Activated T-helper 17 cell treated with anti-CD3 and anti-CD28 coated beads, Interleukin-2, amount 50 U/mL, for 72 hours (primary cell): ENCODE data around the gene GPR42. TPM values are rescaled to one million over a fixed set of nuclear protein-coding genes. Genes with fewer than 3 reads are reported as not detected.

ENCODE experiments used
- ATAC-seq: fragments of 150-1000 bp; cut with Tn5 transposase; replicated peaks from 2 replicates; pipeline ENCODE4 v1.10.0; 2021; ENCODE audit warnings: mild to moderate bottlenecking, moderate library complexity
- H3K27ac Mint-ChIP-seq: one replicate; pipeline ENCODE4 v1.8.0; 2022; ENCODE audit warnings: mixed read lengths
- H3K27me3 Mint-ChIP-seq: one replicate; pipeline ENCODE4 v1.8.0; 2022; ENCODE audit warnings: mixed read lengths
- H3K36me3 Mint-ChIP-seq: one replicate; pipeline ENCODE4 v1.8.0; 2022; ENCODE audit warnings: low read depth, mild to moderate bottlenecking, mixed read lengths
- H3K4me1 Mint-ChIP-seq: one replicate; pipeline ENCODE4 v1.8.0; 2022; ENCODE audit warnings: mixed read lengths
- H3K4me3 Mint-ChIP-seq: one replicate; pipeline ENCODE4 v1.8.0; 2022; ENCODE audit warnings: mild to moderate bottlenecking, mixed read lengths
- H3K9me3 Mint-ChIP-seq: one replicate; pipeline ENCODE4 v1.8.0; 2022; ENCODE audit warnings: mixed read lengths
- total RNA-seq, 2 donors: library from RNA; stranded (reverse); gene quantifications; one replicate each; pipeline ENCODE4 v1.2.3, GENCODE V29; 2022

The GPR42 gene
- total RNA-seq, 2 donors from 2014 or later = 0.42 to 0.61 TPM

- Mint-ChIP-seq H3K4me1 (peaks cover 6% of the 10 kb centered on the region), H3K27me3 (peaks cover 9% of the 10 kb centered on the region)
These were observed 29.9 kb upstream of the GPR42 start for GRCh38 chr19:35341006-35341405.

GRCh38 chr19:35341565-35342225 lies 29.2 kb upstream of the GPR42 start:
- Mint-ChIP-seq H3K27ac (peak overlapping the region; percentile 25), H3K36me3 (no peaks in the 10 kb centered on the region), H3K4me1 (peaks cover 13% of the 10 kb centered on the region), H3K4me3 (no peak overlapping the region), H3K27me3 (peaks cover 9% of the 10 kb centered on the region), H3K9me3 (no peaks in the 10 kb centered on the region)
- ATAC-seq = no peak

More at GRCh38 chr19:35341006-35341405, 29.9 kb upstream of the GPR42 start:
- no peak overlapping the region for H3K4me3 Mint-ChIP-seq
- no peaks in the 10 kb centered on the region for H3K9me3 Mint-ChIP-seq
- no peak for ATAC-seq
- no peak overlapping the region for H3K27ac Mint-ChIP-seq
- no peaks in the 10 kb centered on the region for H3K36me3 Mint-ChIP-seq

GRCh38 chr19:35342430-35342829 lies 28.4 kb upstream of the GPR42 start:
- ATAC-seq = no peak
- Mint-ChIP-seq H3K27ac (peak overlapping the region; percentile 25), H3K9me3 (no peaks in the 10 kb centered on the region), H3K36me3 (no peaks in the 10 kb centered on the region), H3K4me3 (no peak overlapping the region), H3K4me1 (peaks cover 18% of the 10 kb centered on the region), H3K27me3 (peaks cover 9% of the 10 kb centered on the region)

GRCh38 chr19:35344511-35345031 lies 26.3 kb upstream of the GPR42 start:
- Mint-ChIP-seq H3K27ac (no peak overlapping the region), H3K9me3 (no peaks in the 10 kb centered on the region), H3K4me3 (no peak overlapping the region), H3K4me1 (peaks cover 26% of the 10 kb centered on the region), H3K36me3 (no peaks in the 10 kb centered on the region), H3K27me3 (peaks cover 11% of the 10 kb centered on the region)
- ATAC-seq = no peak

- no peak for ATAC-seq
- H3K4me1 Mint-ChIP-seq = peaks cover 28% of the 10 kb centered on the region
- no peaks in the 10 kb centered on the region for H3K36me3 Mint-ChIP-seq
- no peaks in the 10 kb centered on the region for H3K9me3 Mint-ChIP-seq
- H3K27me3 Mint-ChIP-seq = peaks cover 14% of the 10 kb centered on the region
- peak overlapping the region; percentile 84 for H3K4me3 Mint-ChIP-seq
- H3K27ac Mint-ChIP-seq = peak overlapping the region; percentile 96
These were observed 25.2 kb upstream of the GPR42 start for GRCh38 chr19:35345671-35346111.

GRCh38 chr19:35346193-35347052 lies 24.4 kb upstream of the GPR42 start:
- H3K36me3 Mint-ChIP-seq = no peaks in the 10 kb centered on the region
- H3K9me3 Mint-ChIP-seq = no peaks in the 10 kb centered on the region
- peak overlapping the region; percentile 96 for H3K27ac Mint-ChIP-seq
- peaks cover 14% of the 10 kb centered on the region for H3K27me3 Mint-ChIP-seq
- ATAC-seq = peak; percentile 54
- H3K4me3 Mint-ChIP-seq = peak overlapping the region; percentile 84
- H3K4me1 Mint-ChIP-seq = peaks cover 28% of the 10 kb centered on the region

- H3K36me3 Mint-ChIP-seq = no peaks in the 10 kb centered on the region
- ATAC-seq = peak; percentile 76
- peaks cover 28% of the 10 kb centered on the region for H3K4me1 Mint-ChIP-seq
- H3K9me3 Mint-ChIP-seq = no peaks in the 10 kb centered on the region
- H3K27ac Mint-ChIP-seq = peak within 1 kb of the TSS; percentile 96
- H3K4me3 Mint-ChIP-seq = peak within 1 kb of the TSS; percentile 84
- H3K27me3 Mint-ChIP-seq = peaks cover 11% of the 10 kb centered on the region
These were observed 23.5 kb upstream of the GPR42 start, which contains the start of gene FFAR1 for GRCh38 chr19:35347171-35347929. Gene FFAR1, plus strand, starts transcription at chr19:35347902. Its CDS starts 3,650 bp downstream, at chr19:35351552.

- Mint-ChIP-seq H3K4me1 (peaks cover 32% of the 10 kb centered on the region), H3K27me3 (peaks cover 11% of the 10 kb centered on the region), H3K36me3 (no peaks in the 10 kb centered on the region), H3K4me3 (peak overlapping the region; percentile 84), H3K9me3 (no peaks in the 10 kb centered on the region), H3K27ac (peak overlapping the region; percentile 96)
- no peak for ATAC-seq
These were observed 23.0 kb upstream of the GPR42 start for GRCh38 chr19:35347930-35348298.

GRCh38 chr19:35348911-35349611 lies 21.8 kb upstream of the GPR42 start:
- Mint-ChIP-seq H3K9me3 (no peaks in the 10 kb centered on the region), H3K4me1 (peaks cover 33% of the 10 kb centered on the region), H3K27ac (peak overlapping the region; percentile 50), H3K36me3 (no peaks in the 10 kb centered on the region), H3K4me3 (no peak overlapping the region), H3K27me3 (peaks cover 8% of the 10 kb centered on the region)
- ATAC-seq = no peak

- H3K9me3 Mint-ChIP-seq = no peaks in the 10 kb centered on the region
- ATAC-seq = no peak
- peak overlapping the region; percentile 50 for H3K27ac Mint-ChIP-seq
- peaks cover 33% of the 10 kb centered on the region for H3K4me1 Mint-ChIP-seq
- H3K4me3 Mint-ChIP-seq = no peak overlapping the region
- H3K27me3 Mint-ChIP-seq = peaks cover 8% of the 10 kb centered on the region
- H3K36me3 Mint-ChIP-seq = no peaks in the 10 kb centered on the region
These were observed 21.0 kb upstream of the GPR42 start for GRCh38 chr19:35349614-35350521.

- Mint-ChIP-seq H3K27ac (no peak overlapping the region), H3K4me3 (no peak overlapping the region), H3K27me3 (peaks cover 8% of the 10 kb centered on the region), H3K36me3 (no peaks in the 10 kb centered on the region), H3K4me1 (peaks cover 32% of the 10 kb centered on the region), H3K9me3 (no peaks in the 10 kb centered on the region)
- ATAC-seq = no peak
These were observed 20.3 kb upstream of the GPR42 start for GRCh38 chr19:35350591-35350990.

- ATAC-seq = no peak
- Mint-ChIP-seq H3K27ac (no peak overlapping the region), H3K4me3 (no peak overlapping the region), H3K36me3 (no peaks in the 10 kb centered on the region), H3K27me3 (peaks cover 8% of the 10 kb centered on the region), H3K4me1 (peaks cover 22% of the 10 kb centered on the region), H3K9me3 (no peaks in the 10 kb centered on the region)
These were observed 19.3 kb upstream of the GPR42 start for GRCh38 chr19:35351411-35352176.
